H9 (cell line): ENCODE measurements around the gene PATL2. TPM values are rescaled to one million over a fixed set of nuclear protein-coding genes. Genes with fewer than 3 reads are reported as not detected.

Source experiments
- DNase-seq: peaks from one replicate; pipeline ENCODE4 v3.0.0-alpha.2; 2017
- H2AFZ ChIP-seq: one replicate; pipeline ENCODE4 v1.6.1; 2013; ENCODE audit warnings: mild to moderate bottlenecking, low read length, control low read depth, moderate library complexity
- H2AK5ac ChIP-seq: 2 replicates; pipeline ENCODE4 v1.6.1; 2013; ENCODE audit warnings: low read length, control low read depth, mixed read lengths; ENCODE audit not compliant: insufficient read length
- H2BK120ac ChIP-seq: one replicate; pipeline ENCODE4 v1.6.1; 2013; ENCODE audit warnings: low read depth, mild to moderate bottlenecking, low read length, control low read depth, inconsistent platforms; ENCODE audit not compliant: poor library complexity, severe bottlenecking
- H2BK12ac ChIP-seq: 2 replicates; pipeline ENCODE4 v1.6.1; 2013; ENCODE audit warnings: low read length, control low read depth, mixed read lengths, low read depth; ENCODE audit not compliant: insufficient read length
- H2BK15ac ChIP-seq: 2 replicates; pipeline ENCODE4 v1.6.1; 2013; ENCODE audit warnings: low read depth, low read length, control low read depth
- H2BK20ac ChIP-seq: one replicate; pipeline ENCODE4 v1.6.1; 2013; ENCODE audit warnings: low read depth, mild to moderate bottlenecking, low read length, control low read depth, inconsistent platforms; ENCODE audit not compliant: poor library complexity, severe bottlenecking
- H2BK5ac ChIP-seq: 2 replicates; pipeline ENCODE4 v1.6.1; 2013; ENCODE audit warnings: low read length, control low read depth, mixed read lengths; ENCODE audit not compliant: insufficient read length
- H3K14ac ChIP-seq: 2 replicates; pipeline ENCODE4 v1.6.1; 2013; ENCODE audit warnings: low read length, control low read depth; ENCODE audit not compliant: insufficient read depth
- H3K18ac ChIP-seq: 2 replicates; pipeline ENCODE4 v1.6.1; 2013; ENCODE audit warnings: low read depth, mild to moderate bottlenecking, mixed read lengths, low read length, control low read depth; ENCODE audit not compliant: insufficient read length
- H3K23ac ChIP-seq: 2 replicates; pipeline ENCODE4 v1.6.1; 2013; ENCODE audit warnings: low read length, control low read depth, mixed read lengths, low read depth; ENCODE audit not compliant: insufficient read length
- H3K23me2 ChIP-seq: 2 replicates; pipeline ENCODE4 v1.6.1; 2013; ENCODE audit warnings: low read depth, mild to moderate bottlenecking, mixed read lengths, low read length, control low read depth; ENCODE audit not compliant: insufficient read length, poor library complexity, severe bottlenecking
- H3K27ac ChIP-seq: 2 replicates; pipeline ENCODE4 v1.5.1; 2013; ENCODE audit warnings: low read length, control low read depth, mixed read lengths, low read depth; ENCODE audit not compliant: insufficient read length
- H3K27me3 ChIP-seq: 2 replicates; pipeline ENCODE4 v1.6.1; 2013; ENCODE audit warnings: low read length, control low read depth, inconsistent platforms; ENCODE audit not compliant: insufficient read depth
- H3K4ac ChIP-seq: 2 replicates; pipeline ENCODE4 v1.6.1; 2013; ENCODE audit warnings: low read depth, mild to moderate bottlenecking, control low read depth, inconsistent platforms, low read length, moderate library complexity
- H3K4me1 ChIP-seq: 2 replicates; pipeline ENCODE4 v1.6.1; 2013; ENCODE audit warnings: low read length, control low read depth, inconsistent platforms; ENCODE audit not compliant: insufficient read depth
- H3K4me2 ChIP-seq: 2 replicates; pipeline ENCODE4 v1.6.1; 2013; ENCODE audit warnings: low read length, control low read depth, mixed read lengths; ENCODE audit not compliant: insufficient read length, insufficient read depth
- H3K56ac ChIP-seq: 2 replicates; pipeline ENCODE4 v1.6.1; 2013; ENCODE audit warnings: low read depth, mild to moderate bottlenecking, mixed read lengths, low read length, control low read depth; ENCODE audit not compliant: insufficient read length
- H3K79me1 ChIP-seq: 2 replicates; pipeline ENCODE4 v1.6.1; 2013; ENCODE audit warnings: low read depth, mild to moderate bottlenecking, moderate library complexity, low read length, control low read depth, inconsistent platforms; ENCODE audit not compliant: insufficient read depth, poor library complexity, severe bottlenecking
- H3K79me2 ChIP-seq: 2 replicates; pipeline ENCODE4 v1.6.1; 2013; ENCODE audit warnings: low read length, control low read depth, inconsistent platforms; ENCODE audit not compliant: insufficient read depth
- H3K9ac ChIP-seq: 2 replicates; pipeline ENCODE4 v1.6.1; 2013; ENCODE audit warnings: low read length, control low read depth, mixed read lengths; ENCODE audit not compliant: insufficient read length; ENCODE audit errors: extremely low read depth
- H3K9me3 ChIP-seq: one replicate; pipeline ENCODE4 v1.6.1; 2013; ENCODE audit warnings: low read depth, low read length, inconsistent platforms; ENCODE audit not compliant: control insufficient read depth
- H3T11ph ChIP-seq: one replicate; pipeline ENCODE4 v1.6.1; 2013; ENCODE audit warnings: mild to moderate bottlenecking, low read length, control low read depth, inconsistent platforms
- H4K20me1 ChIP-seq: one replicate; pipeline ENCODE4 v1.6.1; 2013; ENCODE audit not compliant: control insufficient read depth, insufficient read length, insufficient read depth
- H4K5ac ChIP-seq: 2 replicates; pipeline ENCODE4 v1.6.1; 2013; ENCODE audit warnings: low read depth, mild to moderate bottlenecking, mixed read lengths, low read length, control low read depth; ENCODE audit not compliant: insufficient read length
- H4K8ac ChIP-seq: replicated peaks from 2 replicates; pipeline ENCODE4 v1.6.1; 2013; ENCODE audit warnings: low read length, control low read depth, mixed read lengths, low read depth; ENCODE audit not compliant: insufficient read length
- H4K91ac ChIP-seq: 2 replicates; pipeline ENCODE4 v1.6.1; 2013; ENCODE audit warnings: low read depth, mild to moderate bottlenecking, moderate library complexity, mixed read lengths, low read length, control low read depth; ENCODE audit not compliant: insufficient read length
- H3K27ac Mint-ChIP-seq, 3 experiments: 2 replicates in 2 of 3; 3 replicates in 1 of 3; pipeline ENCODE4 v1.8.0; 2020 to 2021; ENCODE audit warnings: mixed read lengths in 3 of 3, mild to moderate bottlenecking in 1 of 3, moderate library complexity in 1 of 3
- H3K27me3 Mint-ChIP-seq: 2 replicates; pipeline ENCODE4 v1.8.0; 2021; ENCODE audit warnings: low read depth, mild to moderate bottlenecking, moderate library complexity, mixed read lengths
- H3K36me3 Mint-ChIP-seq, 3 experiments: 2 replicates in 2 of 3; 3 replicates in 1 of 3; pipeline ENCODE4 v1.8.0; 2020 to 2021; ENCODE audit warnings: low read depth in 3 of 3, mixed read lengths in 3 of 3; ENCODE audit not compliant: insufficient read depth in 1 of 3
- H3K4me1 Mint-ChIP-seq, 2 experiments: 2 replicates each; pipeline ENCODE4 v1.8.0; 2020; ENCODE audit warnings: mixed read lengths in 2 of 2
- H3K4me3 Mint-ChIP-seq, 2 experiments: 2 replicates in 1 of 2; 3 replicates in 1 of 2; pipeline ENCODE4 v1.8.0; 2020 to 2021; ENCODE audit warnings: mild to moderate bottlenecking in 2 of 2, mixed read lengths in 2 of 2, moderate library complexity in 1 of 2
- H3K9me3 Mint-ChIP-seq, 2 experiments: 2 replicates in 1 of 2; 3 replicates in 1 of 2; pipeline ENCODE4 v1.8.0; 2020; ENCODE audit warnings: mild to moderate bottlenecking in 2 of 2, mixed read lengths in 2 of 2, moderate library complexity in 1 of 2
- WGBS: extraction: QIAGEN DNeasy Blood & Tissue Kit; methylation state at CpG from one replicate; pipeline ENCODE4 v1.1.7; 2013; ENCODE audit warnings: missing lambda C conversion rate, low lambda C conversion rate, mixed read lengths; ENCODE audit not compliant: insufficient read length; ENCODE audit errors: extremely low coverage; 5-methylcytosine and 5-hydroxymethylcytosine counted together
- total RNA-seq: library from RNA; stranded (reverse); gene quantifications from 2 replicates; pipeline ENCODE4 v1.2.1, GENCODE V29; 2021
- TF ChIP-seq, protein P1 (sequence below): fragments of 200-600 bp; sonication (generic); conservative IDR thresholded peaks from 3 replicates; pipeline ENCODE4 v1.8.0; 2021; ENCODE audit warnings: antibody characterized with exemption, mild to moderate bottlenecking

The PATL2 gene
- total RNA-seq, 1 experiment from 2014 or later: 0.46 TPM

DNA sequence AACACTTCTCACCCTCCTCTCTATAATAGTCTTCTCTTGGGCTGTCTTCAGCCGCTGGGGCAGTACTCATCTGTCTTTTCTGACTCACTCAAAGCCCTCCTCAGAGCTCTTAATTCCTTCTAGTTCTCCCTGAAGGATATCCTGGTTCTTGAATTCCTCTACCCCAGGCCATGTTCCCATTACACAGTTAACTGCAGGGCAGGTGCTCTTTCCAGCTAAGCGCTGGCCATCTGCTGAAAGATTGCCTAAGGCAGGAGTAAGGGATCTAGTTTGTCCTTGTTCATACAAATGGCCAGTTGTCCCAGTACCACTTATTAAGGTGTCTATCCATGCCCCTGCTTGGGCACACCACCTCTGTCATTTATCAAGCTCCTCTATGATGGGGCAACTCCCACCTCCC is 37.5 kb downstream of the PATL2 start:
- no peak overlapping the region for H2BK5ac ChIP-seq
- no peak overlapping the region for H2BK120ac ChIP-seq
- no peak overlapping the region for H3K27ac ChIP-seq
- no peak overlapping the region for H4K5ac ChIP-seq
- no peak for DNase-seq
- no peak overlapping the region for H2BK20ac ChIP-seq
- Mint-ChIP-seq H3K9me3 (no peaks in the 10 kb centered on the region), H3K4me3 (no peak overlapping the region), H3K27me3 (peaks cover 3% of the 10 kb centered on the region), H3K27ac (no peak overlapping the region), H3K36me3 (no peaks in the 10 kb centered on the region; a peak in 1 of 7 replicates), H3K4me1 (peaks cover 0 to 4% of the 10 kb centered on the region in 2 experiments; a peak in 1 of 4 replicates)
- no peak overlapping the region for H3K18ac ChIP-seq
- no peak overlapping the region for H3K14ac ChIP-seq
- H3K4me2 ChIP-seq: no peak overlapping the region
- H3K23ac ChIP-seq: no peak overlapping the region
- no peak overlapping the region for H2BK15ac ChIP-seq
- no peak overlapping the region for H3K56ac ChIP-seq
- no peaks in the 10 kb centered on the region for H3K9me3 ChIP-seq
- H3K79me1 ChIP-seq: no peaks in the 10 kb centered on the region
- H3K23me2 ChIP-seq: no peaks in the 10 kb centered on the region
- no peaks in the 10 kb centered on the region for H3K27me3 ChIP-seq
- H4K8ac ChIP-seq: no peak overlapping the region
- H3T11ph ChIP-seq: no peak overlapping the region
- H2BK12ac ChIP-seq: no peak overlapping the region
- no peak overlapping the region for H3K9ac ChIP-seq
- H3K4ac ChIP-seq: no peak overlapping the region
- no peaks in the 10 kb centered on the region for H4K20me1 ChIP-seq
- H3K79me2 ChIP-seq: no peaks in the 10 kb centered on the region
- TF ChIP-seq, protein P1, sequence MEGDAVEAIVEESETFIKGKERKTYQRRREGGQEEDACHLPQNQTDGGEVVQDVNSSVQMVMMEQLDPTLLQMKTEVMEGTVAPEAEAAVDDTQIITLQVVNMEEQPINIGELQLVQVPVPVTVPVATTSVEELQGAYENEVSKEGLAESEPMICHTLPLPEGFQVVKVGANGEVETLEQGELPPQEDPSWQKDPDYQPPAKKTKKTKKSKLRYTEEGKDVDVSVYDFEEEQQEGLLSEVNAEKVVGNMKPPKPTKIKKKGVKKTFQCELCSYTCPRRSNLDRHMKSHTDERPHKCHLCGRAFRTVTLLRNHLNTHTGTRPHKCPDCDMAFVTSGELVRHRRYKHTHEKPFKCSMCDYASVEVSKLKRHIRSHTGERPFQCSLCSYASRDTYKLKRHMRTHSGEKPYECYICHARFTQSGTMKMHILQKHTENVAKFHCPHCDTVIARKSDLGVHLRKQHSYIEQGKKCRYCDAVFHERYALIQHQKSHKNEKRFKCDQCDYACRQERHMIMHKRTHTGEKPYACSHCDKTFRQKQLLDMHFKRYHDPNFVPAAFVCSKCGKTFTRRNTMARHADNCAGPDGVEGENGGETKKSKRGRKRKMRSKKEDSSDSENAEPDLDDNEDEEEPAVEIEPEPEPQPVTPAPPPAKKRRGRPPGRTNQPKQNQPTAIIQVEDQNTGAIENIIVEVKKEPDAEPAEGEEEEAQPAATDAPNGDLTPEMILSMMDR: no peak
- no peak overlapping the region for H2AFZ ChIP-seq
- no CpG with 5 or more reads among the region's 2 CpGs for whole genome bisulfite sequencing
- no peak overlapping the region for H4K91ac ChIP-seq
- H3K4me1 ChIP-seq: no peaks in the 10 kb centered on the region
- no peak overlapping the region for H2AK5ac ChIP-seq
